GM19239 (cell line): ENCODE results near the gene LIPE.

ENCODE experiments used
- DNase-seq: peaks from one replicate; pipeline ENCODE4 v3.0.0; 2011; ENCODE audit warnings: low spot score; ENCODE audit not compliant: insufficient read length
- FAIRE-seq: peaks from 2 replicates; lab custom pipeline; 2011; peaks lifted over from hg19 to GRCh38; lab: Jason Lieb, UNC

The LIPE gene

GRCh38 chr19:42362342-42362741 is 64.8 kb downstream of the LIPE start:
- DNase-seq = no peak

GRCh38 chr19:42361545-42361910 is 65.7 kb downstream of the LIPE start:
- no peak for DNase-seq
- FAIRE-seq = no peak

More at GRCh38 chr19:42362342-42362741, 64.8 kb downstream of the LIPE start:
- FAIRE-seq = no peak

GRCh38 chr19:42360787-42361544 is 66.2 kb downstream of the LIPE start:
- no peak for DNase-seq
- no peak for FAIRE-seq

GRCh38 chr19:42357290-42357689 is 69.9 kb downstream of the LIPE start:
- FAIRE-seq (no peak), DNase-seq (no peak)

GRCh38 chr19:42356686-42357085 is 70.5 kb downstream of the LIPE start:
- DNase-seq = no peak
- no peak for FAIRE-seq

GRCh38 chr19:42355896-42356295 is 71.3 kb downstream of the LIPE start:
- DNase-seq (no peak), FAIRE-seq (no peak)

GRCh38 chr19:42353341-42354015 is 73.7 kb downstream of the LIPE start:
- DNase-seq = no peak
- no peak for FAIRE-seq

- FAIRE-seq = no peak
- no peak for DNase-seq
Observed at GRCh38 chr19:42352301-42353259, 74.6 kb downstream of the LIPE start.
